ENCODE measurements around the gene PDIA6. TPM values are rescaled to one million over a fixed set of nuclear protein-coding genes. Genes with fewer than 3 reads are reported as not detected.

The PDIA6 gene
- total RNA-seq, 2 experiments from 2014 or later = 146 to 150 TPM

GRCh38 chr2:10787176-10787968, 25.2 kb downstream of the PDIA6 start:
- H3K27ac Mint-ChIP-seq = no peak overlapping the region
- ATAC-seq (no peak), DNase-seq (peak; percentile 49)
- H3K36me3 Mint-ChIP-seq (ENCODE audit: low read depth) = peaks cover 83% of the 10 kb centered on the region
- ChIA-PET CTCF (interaction anchor here (0.6 kb wide), 1 partner anchor 35 kb away, joined by 3 read pairs; no protein-coding TSS in a partner anchor), POLR2A (interaction anchor here (0.6 kb wide), 1 partner anchor 77 kb away, joined by 3 read pairs; no protein-coding TSS in a partner anchor)
- H3K4me3 Mint-ChIP-seq = no peak overlapping the region
- peaks cover 17% of the 10 kb centered on the region for H3K4me1 Mint-ChIP-seq (ENCODE audit: low read depth)
- H3K27me3 Mint-ChIP-seq = no peaks in the 10 kb centered on the region
- no peaks in the 10 kb centered on the region for H3K9me3 Mint-ChIP-seq
- TF ChIP-seq CTCF (IDR thresholded peaks at IDR 0.05) = peak; percentile 14
- intact Hi-C loops (cut with micrococcal nuclease) = no loop called here

GRCh38 chr2:10786240-10786982, 26.2 kb downstream of the PDIA6 start:
- H3K27me3 Mint-ChIP-seq = no peaks in the 10 kb centered on the region
- intact Hi-C loops (cut with micrococcal nuclease) = no loop called here
- POLR2A ChIA-PET = interaction anchor here (0.6 kb wide), 1 partner anchor 78 kb away, joined by 3 read pairs; no protein-coding TSS in a partner anchor
- H3K4me3 Mint-ChIP-seq = no peak overlapping the region
- TF ChIP-seq CTCF (IDR thresholded peaks at IDR 0.05) = no peak
- CTCF ChIA-PET = interaction anchor here (0.8 kb wide), 1 partner anchor 10 kb away, joined by 3 read pairs; no protein-coding TSS in a partner anchor
- H3K4me1 Mint-ChIP-seq (ENCODE audit: low read depth) = peaks cover 9% of the 10 kb centered on the region
- H3K36me3 Mint-ChIP-seq (ENCODE audit: low read depth) = peaks cover 77% of the 10 kb centered on the region
- H3K9me3 Mint-ChIP-seq = no peaks in the 10 kb centered on the region
- ATAC-seq = no peak
- H3K27ac Mint-ChIP-seq = no peak overlapping the region
- no peak for DNase-seq

- TF ChIP-seq CTCF (IDR thresholded peaks at IDR 0.05) = no peak
- ChIA-PET CTCF (no interaction called here), POLR2A (no interaction called here)
- ATAC-seq = no peak
- H3K36me3 Mint-ChIP-seq (ENCODE audit: low read depth) = peaks cover 68% of the 10 kb centered on the region
- H3K27ac Mint-ChIP-seq = no peak overlapping the region
- peaks cover 2% of the 10 kb centered on the region for H3K4me1 Mint-ChIP-seq (ENCODE audit: low read depth)
- intact Hi-C loops (cut with micrococcal nuclease) = loop anchor here (2.0 kb wide), 1 partner anchor 58 kb away; no protein-coding TSS in a partner anchor
- DNase-seq = no peak
- no peaks in the 10 kb centered on the region for H3K27me3 Mint-ChIP-seq
- H3K4me3 Mint-ChIP-seq = no peak overlapping the region
- H3K9me3 Mint-ChIP-seq = no peaks in the 10 kb centered on the region
Observed at GRCh38 chr2:10785260-10785659, 27.3 kb downstream of the PDIA6 start.

GRCh38 chr2:10784719-10785118, 27.9 kb downstream of the PDIA6 start:
- CTCF ChIA-PET = no interaction called here
- POLR2A ChIA-PET = no interaction called here

More at GRCh38 chr2:10784719-10785118, 27.9 kb downstream of the PDIA6 start:
- H3K9me3 Mint-ChIP-seq = no peaks in the 10 kb centered on the region
- peaks cover 71% of the 10 kb centered on the region for H3K36me3 Mint-ChIP-seq (ENCODE audit: low read depth)
- no peaks in the 10 kb centered on the region for H3K27me3 Mint-ChIP-seq
- TF ChIP-seq CTCF (IDR thresholded peaks at IDR 0.05) = no peak
- H3K27ac Mint-ChIP-seq = no peak overlapping the region
- no peak overlapping the region for H3K4me3 Mint-ChIP-seq
- DNase-seq = no peak
- H3K4me1 Mint-ChIP-seq (ENCODE audit: low read depth) = no peaks in the 10 kb centered on the region
- intact Hi-C loops (cut with micrococcal nuclease) = loop anchor here (2.0 kb wide), 1 partner anchor 58 kb away; no protein-coding TSS in a partner anchor
- no peak for ATAC-seq
